Measurements from ENCODE around the gene FBXW11. TPM values are rescaled to one million over a fixed set of nuclear protein-coding genes. Genes with fewer than 3 reads are reported as not detected.
A peak's percentile ranks its signal among the peaks of the same experiment; 100 is the strongest.

Gene FBXW11
- total and polyA plus RNA-seq, 10 of the 15 experiments (the other 5 are each of a cell fraction or from before 2014, with no cell fraction given), result 4.3 to 61.5 (median 40.0) TPM

DNA sequence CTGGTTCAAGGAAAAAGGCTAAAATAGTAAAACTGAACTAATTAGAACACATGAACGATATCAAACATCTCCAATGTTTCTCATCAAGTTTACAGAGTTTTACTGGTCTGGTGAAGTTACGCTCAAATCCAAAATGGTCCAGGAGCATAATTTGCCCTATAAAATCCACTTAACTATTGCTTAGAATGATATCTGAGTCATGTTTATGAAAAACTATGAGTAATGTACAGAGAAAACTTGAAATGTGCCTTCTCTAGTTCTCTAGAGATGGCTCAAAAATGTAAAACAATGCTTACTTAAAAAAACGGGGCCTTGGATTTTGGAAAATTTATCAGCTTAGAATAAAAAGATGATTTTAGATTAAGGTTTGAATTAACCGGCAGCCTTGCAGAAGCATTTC is 108.1 kb downstream of the FBXW11 start (continued):
- TF ChIP-seq GATAD2B (conservative IDR thresholded peaks at IDR 0.05; ENCODE audit: low read depth) (no peak), MTA3 (IDR thresholded peaks at IDR 0.05; ENCODE audit: borderline replicate concordance, low read length) (no peak), SUPT20H (IDR thresholded peaks at IDR 0.05; ENCODE audit: borderline replicate concordance, control insufficient read depth, low read depth, low read length) (no peak)

DNA sequence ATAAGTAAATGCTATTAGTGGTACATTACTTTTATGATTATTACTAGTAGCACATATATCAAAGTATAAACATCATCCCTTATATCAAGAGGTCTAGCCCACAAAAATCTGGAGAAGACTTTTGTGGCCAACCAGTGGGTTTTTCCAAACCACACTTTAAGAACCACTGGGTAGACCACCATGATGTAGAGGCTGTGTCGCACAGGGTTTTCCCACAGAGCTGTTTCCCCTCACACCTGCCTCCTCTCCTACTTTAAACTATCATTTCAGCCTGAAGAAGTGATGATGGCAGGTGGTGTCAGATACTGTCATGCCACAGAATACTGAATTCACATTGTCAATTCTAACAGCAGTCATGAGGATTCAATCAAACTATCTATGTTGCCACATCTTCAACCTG is 109.2 kb downstream of the FBXW11 start:
- in situ Hi-C loops (cut with MboI) (no loop called here), intact Hi-C loops (cut with micrococcal nuclease; ENCODE audit: unreplicated experiment) (no loop called here)
- Histone ChIP-seq H3K36me3 (ENCODE audit: control insufficient read depth in 2 of 2, insufficient read depth in 2 of 2, low read length in 1 of 2) (peaks cover 1 to 4% of the 10 kb centered on the region in 2 experiments; a peak in 2 of 4 replicates), H3K4me1 (ENCODE audit: control insufficient read depth, insufficient read depth, low read length) (no peaks in the 10 kb centered on the region), H3K4me2 (ENCODE audit: control insufficient read depth, insufficient read depth) (no peak overlapping the region), H2AFZ (ENCODE audit: control insufficient read depth, low read depth, low read length) (no peak overlapping the region), H3K79me2 (ENCODE audit: control insufficient read depth, insufficient read depth, low read length) (no peaks in the 10 kb centered on the region), H3K27me3 (replicated peaks in 1 of 2; ENCODE audit: control insufficient read depth in 2 of 2, insufficient read depth in 2 of 2, low read length in 1 of 2) (no peaks in the 10 kb centered on the region), H3K4me3 (no peak overlapping the region), H4K20me1 (ENCODE audit: control insufficient read depth, insufficient read depth) (no peaks in the 10 kb centered on the region), H3K9ac (ENCODE audit: control insufficient read depth, insufficient read depth, low read length) (no peak overlapping the region), H3K27ac (ENCODE audit: control insufficient read depth, insufficient read depth) (no peak overlapping the region), H3K9me3 (replicated peaks; ENCODE audit: control insufficient read depth, insufficient read depth, low read length) (no peaks in the 10 kb centered on the region)
- SMC1A ChIA-PET (ENCODE audit: uncharacterized antibody, unreplicated experiment), result no interaction called here
- TF ChIP-seq RAD51 (IDR thresholded peaks at IDR 0.05), result no peak
- no peak for TF ChIP-seq SMARCA5 (IDR thresholded peaks at IDR 0.05)
- TF ChIP-seq CEBPB (IDR thresholded peaks at IDR 0.05; ENCODE audit: borderline replicate concordance in 1 of 2, low read depth in 2 of 2, low read length in 2 of 2), result no peak
- TF ChIP-seq RUNX3 (IDR thresholded peaks at IDR 0.05; ENCODE audit: low read length), result peak; percentile 83
- no peak for TF ChIP-seq MEF2A (IDR thresholded peaks at IDR 0.05; ENCODE audit: insufficient read depth, low read depth, low read length)
- TF ChIP-seq TCF3 (IDR thresholded peaks at IDR 0.05; ENCODE audit: borderline replicate concordance, insufficient read depth, low read depth, low read length), result no peak
- POLR2A ChIA-PET, result no interaction called here
- no peak for DNase-seq (ENCODE audit: low read depth, low spot score)
- no peak for FAIRE-seq
- peak; percentile 62 for ATAC-seq
- RAD21 ChIA-PET (ENCODE audit: unreplicated experiment), result no interaction called here
- CTCF ChIA-PET, result interaction anchor here (0.7 to 1.5 kb wide), 4 partner anchors 9 to 241 kb away, joined by 3 read pairs; no protein-coding TSS in a partner anchor
- WGBS (ENCODE audit: insufficient coverage, insufficient replicate concordance, low lambda C conversion rate, missing lambda C conversion rate), result 95% methylated on average over 1 of the region's 1 CpG
- BruUV-seq (replicated peaks), result no TSS peak
